ENCODE results near the gene S100A3. TPM values are rescaled to one million over a fixed set of nuclear protein-coding genes. Genes with fewer than 3 reads are reported as not detected.
A peak's percentile ranks its signal among the peaks of the same experiment; 100 is the strongest.

The S100A3 gene
- total RNA-seq, 6 experiments from 2014 or later = 0.29 TPM; not detected in 5

DNA sequence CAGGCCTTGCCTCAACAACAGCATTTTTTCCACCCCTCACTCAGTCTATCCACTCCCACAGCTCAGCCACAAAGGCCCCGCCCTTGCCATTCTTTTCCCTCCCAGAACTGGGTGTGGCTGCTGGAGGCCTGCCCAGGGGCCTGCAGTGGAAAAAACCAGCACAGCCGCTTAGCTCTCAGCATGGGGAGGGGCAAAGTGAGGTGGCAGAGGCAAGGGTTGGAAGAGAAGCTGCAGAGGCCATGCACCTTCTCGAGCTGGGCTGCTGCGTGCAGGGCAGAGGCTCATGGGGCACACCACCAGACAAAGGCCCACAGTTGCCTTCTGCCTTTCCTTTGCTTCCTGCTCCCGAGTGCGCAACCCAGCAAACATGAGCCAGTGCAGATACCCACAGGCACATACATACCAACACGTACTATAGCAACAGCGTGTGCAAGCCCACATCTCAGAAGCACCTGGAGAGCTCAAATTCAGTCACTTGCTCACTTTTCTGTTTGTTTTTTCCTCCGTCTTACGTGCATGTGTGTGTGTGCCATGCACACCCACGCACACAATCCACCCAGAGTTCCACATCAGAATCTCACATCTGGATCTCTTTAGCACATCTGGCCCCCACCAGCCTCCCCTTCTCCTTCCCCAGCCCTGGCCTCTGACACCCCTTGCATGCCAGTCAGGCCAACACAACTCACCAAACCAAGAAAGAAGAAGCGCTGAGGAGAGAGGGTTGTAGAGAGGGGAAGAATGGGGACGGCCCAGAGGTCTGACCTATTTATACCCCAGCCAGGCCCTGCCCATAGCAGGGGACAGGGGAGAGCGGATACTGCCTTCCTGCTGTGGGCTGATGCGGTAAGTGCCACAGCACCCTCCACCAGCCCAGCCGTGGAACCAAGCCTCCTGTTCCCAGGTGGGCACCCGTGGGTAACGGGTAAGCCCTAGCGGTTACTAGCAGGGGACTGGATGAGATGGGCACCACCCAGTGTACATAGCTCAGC is 3.7 kb downstream of the S100A3 start, which contains the start of gene S100A4:
Gene S100A4, minus strand, starts transcription at position 740 of the 989 bp plus-strand sequence. CDS start 1,012 bp downstream, outside the sequence.
- no peaks in the 10 kb centered on the region for H3K27me3 ChIP-seq
- H3K36me3 ChIP-seq = no peaks in the 10 kb centered on the region
- DNase-seq (peak; percentile 80 to 87 (median 82)), ATAC-seq (peak; percentile 69 to 78 (median 74))
- peak within 1 kb of the TSS in 1 of 3 donors; percentile 29 for H3K27ac ChIP-seq
- H3K9me3 ChIP-seq = no peaks in the 10 kb centered on the region
- intact Hi-C loops (cut with DNase I) = no loop called here
- TF ChIP-seq, protein P1, sequence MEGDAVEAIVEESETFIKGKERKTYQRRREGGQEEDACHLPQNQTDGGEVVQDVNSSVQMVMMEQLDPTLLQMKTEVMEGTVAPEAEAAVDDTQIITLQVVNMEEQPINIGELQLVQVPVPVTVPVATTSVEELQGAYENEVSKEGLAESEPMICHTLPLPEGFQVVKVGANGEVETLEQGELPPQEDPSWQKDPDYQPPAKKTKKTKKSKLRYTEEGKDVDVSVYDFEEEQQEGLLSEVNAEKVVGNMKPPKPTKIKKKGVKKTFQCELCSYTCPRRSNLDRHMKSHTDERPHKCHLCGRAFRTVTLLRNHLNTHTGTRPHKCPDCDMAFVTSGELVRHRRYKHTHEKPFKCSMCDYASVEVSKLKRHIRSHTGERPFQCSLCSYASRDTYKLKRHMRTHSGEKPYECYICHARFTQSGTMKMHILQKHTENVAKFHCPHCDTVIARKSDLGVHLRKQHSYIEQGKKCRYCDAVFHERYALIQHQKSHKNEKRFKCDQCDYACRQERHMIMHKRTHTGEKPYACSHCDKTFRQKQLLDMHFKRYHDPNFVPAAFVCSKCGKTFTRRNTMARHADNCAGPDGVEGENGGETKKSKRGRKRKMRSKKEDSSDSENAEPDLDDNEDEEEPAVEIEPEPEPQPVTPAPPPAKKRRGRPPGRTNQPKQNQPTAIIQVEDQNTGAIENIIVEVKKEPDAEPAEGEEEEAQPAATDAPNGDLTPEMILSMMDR (IDR thresholded peaks at IDR 0.05) = no peak
- peak; percentile 44 for TF ChIP-seq POLR2A (IDR thresholded peaks at IDR 0.05)
- no peaks in the 10 kb centered on the region for H3K4me1 ChIP-seq
- peak within 1 kb of the TSS; percentile 14 to 27 (median 21) for H3K4me3 ChIP-seq
- 49% methylated on average over 15 of the region's 19 CpGs for WGBS (ENCODE audit: insufficient coverage, low coverage, low lambda C conversion rate, missing lambda C conversion rate)

DNA sequence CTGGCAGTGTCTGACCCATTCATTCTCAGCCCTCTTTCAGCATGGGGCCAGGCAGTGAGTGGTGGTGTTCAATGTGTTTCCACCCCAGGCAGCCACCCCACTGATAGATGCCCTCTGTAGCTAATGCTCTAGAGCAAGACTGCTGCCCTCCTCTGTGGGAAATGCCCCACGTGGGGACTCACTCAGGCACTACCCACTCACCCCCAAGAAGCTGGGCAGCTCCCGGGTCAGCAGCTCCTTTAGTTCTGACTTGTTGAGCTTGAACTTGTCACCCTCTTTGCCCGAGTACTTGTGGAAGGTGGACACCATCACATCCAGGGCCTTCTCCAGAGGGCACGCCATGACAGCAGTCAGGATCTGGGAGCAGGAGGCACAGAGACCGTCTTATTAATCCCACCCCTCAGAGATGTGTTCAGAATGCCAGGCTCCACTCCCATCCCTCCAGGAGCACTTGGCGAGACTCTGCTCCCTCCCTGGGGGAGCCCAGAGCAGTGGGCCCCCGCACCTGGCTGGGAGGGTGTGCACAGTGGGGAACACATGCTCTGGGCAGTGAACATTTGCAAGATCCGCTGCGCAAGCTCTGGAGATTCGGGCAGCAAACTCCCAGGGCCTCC is 4.5 kb downstream of the S100A3 start:
- DNase-seq = no peak
- Histone ChIP-seq H3K9me3 (no peaks in the 10 kb centered on the region), H3K36me3 (no peaks in the 10 kb centered on the region), H3K4me1 (no peaks in the 10 kb centered on the region), H3K27ac (no peak overlapping the region), H3K27me3 (no peaks in the 10 kb centered on the region), H3K4me3 (peak overlapping the region in 1 of 3 donors; percentile 16)
- intact Hi-C loops (cut with DNase I) = no loop called here
- 80% methylated on average over 5 of the region's 10 CpGs for WGBS (ENCODE audit: insufficient coverage, low coverage, low lambda C conversion rate, missing lambda C conversion rate)
- no peak for TF ChIP-seq POLR2A (IDR thresholded peaks at IDR 0.05)
- TF ChIP-seq, protein P1 (IDR thresholded peaks at IDR 0.05) = no peak
- ATAC-seq = no peak

- no peak overlapping the region for H3K27ac ChIP-seq
- WGBS (ENCODE audit: insufficient coverage, low coverage, low lambda C conversion rate, missing lambda C conversion rate) = 89% methylated on average over 4 of the region's 4 CpGs
- ATAC-seq (no peak), DNase-seq (no peak)
- TF ChIP-seq, protein P1 (IDR thresholded peaks at IDR 0.05) = no peak
- TF ChIP-seq POLR2A (IDR thresholded peaks at IDR 0.05) = no peak
- no peak overlapping the region for H3K4me3 ChIP-seq
- H3K4me1 ChIP-seq = no peaks in the 10 kb centered on the region
- intact Hi-C loops (cut with DNase I) = no loop called here
- H3K9me3 ChIP-seq = no peaks in the 10 kb centered on the region
- H3K36me3 ChIP-seq = no peaks in the 10 kb centered on the region
- H3K27me3 ChIP-seq = no peaks in the 10 kb centered on the region
Observed at GRCh38 chr1:153543736-153544135, 5.3 kb downstream of the S100A3 start.

GRCh38 chr1:153542956-153543711 is 5.9 kb downstream of the S100A3 start:
- Histone ChIP-seq H3K36me3 (no peaks in the 10 kb centered on the region), H3K27ac (no peak overlapping the region), H3K4me1 (no peaks in the 10 kb centered on the region), H3K4me3 (no peak overlapping the region), H3K9me3 (no peaks in the 10 kb centered on the region), H3K27me3 (no peaks in the 10 kb centered on the region)
- no peak for ATAC-seq
- TF ChIP-seq, protein P1 (IDR thresholded peaks at IDR 0.05) = no peak
- no peak for TF ChIP-seq POLR2A (IDR thresholded peaks at IDR 0.05)
- WGBS (ENCODE audit: insufficient coverage, low coverage, low lambda C conversion rate, missing lambda C conversion rate) = 59% methylated on average over 12 of the region's 13 CpGs
- DNase-seq = no peak
- intact Hi-C loops (cut with DNase I) = no loop called here

All from right lobe of liver (tissue), 6 donors.